ENCODE results near the gene VSIG10L.
A peak's percentile ranks its signal among the peaks of the same experiment; 100 is the strongest.

VSIG10L gene

DNA sequence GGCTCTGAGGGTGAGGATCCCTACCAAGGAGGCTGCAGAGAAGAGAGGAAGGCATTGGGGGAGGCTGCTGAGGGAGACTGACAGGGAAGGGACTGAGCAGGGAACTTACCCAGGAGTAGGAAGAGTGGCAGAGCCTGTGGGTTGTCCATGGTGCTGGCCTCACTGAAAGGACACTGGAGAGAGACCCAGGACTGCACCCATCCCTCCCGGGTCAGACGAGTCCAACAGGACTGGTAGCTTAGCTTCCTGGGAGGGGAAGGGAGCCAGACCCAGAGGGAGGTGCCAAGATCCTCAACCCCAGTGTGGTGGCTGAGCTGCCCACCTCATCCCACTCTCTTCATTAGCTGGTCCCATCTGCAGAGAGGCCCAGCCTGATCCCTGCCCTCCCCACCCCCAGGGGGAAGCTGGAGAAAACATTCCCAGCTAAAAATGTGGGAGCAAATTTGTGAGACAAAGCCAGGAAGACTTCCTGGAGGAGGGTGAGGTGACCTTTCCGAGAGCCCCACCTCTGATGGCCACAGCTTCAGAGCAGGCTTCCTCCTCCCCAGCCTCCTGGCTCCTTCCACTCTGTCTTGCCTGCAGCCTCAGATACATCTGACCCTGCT, at the start of gene VSIG10L:
Gene VSIG10L (minus strand): TSS at position 164 of the 605 bp plus-strand sequence. CDS start 15 bp downstream, at position 149.
- no peak for DNase-seq (ENCODE audit: low read depth)

DNA sequence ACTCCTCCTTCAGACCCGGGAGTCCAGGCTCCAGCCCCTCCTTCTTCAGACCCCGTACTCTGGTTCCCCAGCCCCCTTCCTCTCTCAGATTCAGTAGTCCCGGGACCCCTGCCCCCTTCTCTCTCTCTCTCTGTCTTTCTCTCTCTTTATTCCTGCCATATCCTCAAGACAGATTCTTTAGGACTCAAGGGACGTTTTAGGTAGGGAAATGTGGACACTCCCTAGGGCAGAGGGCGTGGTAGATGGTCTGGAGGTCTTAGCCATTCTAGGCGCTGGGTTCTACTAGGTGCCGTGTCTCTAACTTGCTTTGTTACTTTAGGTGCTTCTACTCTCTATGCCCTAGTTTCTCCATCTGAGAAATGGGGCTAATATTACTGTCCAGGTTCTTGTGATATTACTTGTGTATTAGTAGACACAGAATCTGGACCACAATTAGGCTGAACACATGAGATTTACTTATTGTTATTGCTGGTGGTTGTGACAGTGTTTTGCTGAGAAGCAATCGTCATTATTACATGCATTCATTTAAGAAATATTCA, 49.2 kb upstream of the VSIG10L start:
- no peak for DNase-seq (ENCODE audit: low read depth)

DNA sequence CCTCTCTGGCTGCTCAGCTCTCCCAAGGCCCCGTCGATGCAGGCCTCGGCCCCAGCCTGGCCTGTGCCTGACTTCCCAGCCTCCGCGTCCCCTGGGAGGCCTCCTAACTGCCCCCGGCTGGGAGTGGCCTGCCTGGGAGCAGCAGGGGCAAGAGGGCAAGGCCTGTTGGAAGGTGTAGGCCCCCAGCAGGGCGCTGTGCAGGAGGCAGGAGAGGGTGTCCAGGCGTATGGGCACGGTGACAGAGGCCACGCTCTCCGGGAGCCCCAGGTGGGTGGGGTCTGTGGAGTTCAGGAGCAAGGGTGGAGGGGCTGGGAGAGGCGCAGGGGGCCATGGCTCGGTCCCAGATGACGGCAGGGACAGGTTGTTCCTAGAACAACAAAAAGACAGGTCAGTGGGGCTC, 47.2 kb upstream of the VSIG10L start:
- DNase-seq (ENCODE audit: low read depth) = no peak

DNA sequence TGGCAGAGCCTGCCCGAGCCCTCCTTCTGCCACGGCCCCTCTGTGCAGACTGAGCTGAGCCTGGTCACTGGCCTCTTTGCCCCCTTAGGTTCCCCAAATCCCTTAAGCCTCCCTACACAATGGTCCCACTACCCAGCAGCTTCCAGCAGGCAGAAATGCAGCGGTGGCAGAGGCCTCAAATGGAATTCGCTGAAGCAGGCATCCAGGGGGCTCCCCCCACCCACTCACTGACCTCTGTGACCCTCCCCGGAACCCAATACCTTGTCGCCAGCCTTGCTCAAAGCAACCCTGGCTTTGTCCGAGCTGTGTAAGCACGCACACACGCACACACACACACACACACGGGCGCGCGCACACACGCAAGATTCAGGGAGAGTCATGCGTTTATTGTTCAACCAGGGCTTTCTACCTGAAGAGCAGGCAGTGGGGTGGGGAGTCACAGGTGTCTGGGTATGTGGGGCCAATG, 46.0 kb upstream of the VSIG10L start, which contains the start of gene LIM2:
Gene LIM2 (minus strand): TSS at position 51 of the 466 bp plus-strand sequence. CDS start 531 bp downstream, outside the sequence.
- no peak for DNase-seq (ENCODE audit: low read depth)

DNA sequence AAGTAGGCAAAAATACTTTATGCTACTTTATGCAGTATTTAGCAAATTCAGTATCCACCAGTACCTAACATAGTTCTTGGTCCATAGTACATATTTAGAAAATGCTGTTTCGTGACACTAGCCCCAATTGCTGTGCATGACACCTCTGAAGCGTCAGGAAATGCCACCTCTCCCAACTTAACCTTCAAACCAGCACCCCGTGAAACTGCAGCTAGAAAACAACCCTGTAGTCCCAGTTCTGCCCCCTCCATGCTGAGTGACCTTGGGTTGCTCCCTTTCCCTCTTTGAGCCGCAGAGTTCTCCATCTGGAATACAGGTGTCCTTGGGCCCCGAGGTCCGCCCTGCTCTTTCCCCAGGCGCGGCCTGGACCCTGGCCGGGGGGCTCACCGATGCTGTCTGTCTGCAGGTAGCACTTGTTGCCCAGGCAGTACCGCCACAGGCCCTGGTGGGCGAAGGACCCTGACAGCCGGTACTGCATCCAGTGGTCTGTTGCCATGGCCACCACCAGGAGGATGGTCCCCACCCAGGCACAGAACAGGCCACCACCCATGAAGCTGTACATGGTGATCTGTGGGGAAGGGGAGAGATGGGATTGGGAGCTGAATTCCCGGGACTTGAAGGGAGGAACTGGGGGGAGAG, 45.1 kb upstream of the VSIG10L start:
- DNase-seq (ENCODE audit: low read depth) = no peak

DNA sequence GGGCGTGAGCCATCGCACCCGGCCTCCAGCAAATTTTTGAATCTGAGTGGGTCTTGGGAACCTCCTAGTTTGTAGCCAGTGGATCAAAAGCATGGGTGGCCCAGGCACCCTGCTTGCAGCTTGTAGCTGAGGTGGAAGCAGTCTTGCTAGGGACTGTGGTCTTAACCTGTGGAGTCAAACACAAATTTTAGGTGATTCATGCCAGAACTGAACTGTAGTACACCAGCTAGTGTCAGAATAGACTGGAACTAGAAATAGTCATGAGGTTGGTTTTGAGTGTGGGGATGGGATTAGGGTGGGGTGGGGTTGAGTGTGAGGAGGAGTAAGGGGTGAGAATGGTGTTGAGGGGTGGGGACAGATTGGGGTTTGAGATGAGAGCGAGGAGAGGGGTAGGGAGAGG, 40.1 kb upstream of the VSIG10L start:
- no peak for DNase-seq (ENCODE audit: low read depth)

DNA sequence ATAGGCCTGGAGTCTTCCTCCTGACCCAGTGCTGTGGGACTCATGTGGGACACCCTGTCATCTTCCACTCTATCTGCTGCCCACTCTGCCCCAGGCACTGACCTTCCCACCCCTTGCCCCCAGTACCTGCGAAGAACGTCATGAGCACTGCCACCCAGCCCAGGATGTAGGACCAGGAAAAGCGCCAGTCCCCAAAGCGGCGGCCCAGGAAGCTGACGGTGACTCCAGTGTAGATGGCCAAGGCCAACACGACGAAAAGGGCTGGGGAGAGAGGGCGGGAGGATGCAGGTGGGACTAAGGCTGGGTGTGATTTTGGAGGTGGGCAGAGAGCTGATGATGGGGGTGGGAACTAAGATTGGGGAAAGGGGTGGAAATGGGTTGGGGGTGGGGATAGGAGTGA, 38.4 kb upstream of the VSIG10L start:
- no peak for DNase-seq (ENCODE audit: low read depth)

DNA sequence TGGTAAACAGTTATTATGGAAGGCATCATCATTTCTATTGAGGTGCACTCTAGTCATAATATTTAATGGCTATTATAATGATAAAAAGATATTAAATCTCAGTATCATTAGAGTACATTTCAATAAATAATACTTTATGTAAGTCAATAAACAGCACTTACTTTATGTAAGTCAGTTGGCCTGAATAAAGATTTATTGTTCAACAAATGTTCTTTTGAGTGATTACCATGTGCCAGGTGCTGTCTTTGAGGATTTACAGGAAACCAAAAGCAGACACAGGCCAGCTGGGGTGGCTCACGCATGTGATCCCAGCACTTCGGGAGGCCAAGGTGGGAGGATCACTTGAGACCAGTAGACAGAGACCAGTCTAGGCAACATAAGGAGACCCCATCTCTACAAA, 35.5 kb upstream of the VSIG10L start:
- no peak for DNase-seq (ENCODE audit: low read depth)

DNA sequence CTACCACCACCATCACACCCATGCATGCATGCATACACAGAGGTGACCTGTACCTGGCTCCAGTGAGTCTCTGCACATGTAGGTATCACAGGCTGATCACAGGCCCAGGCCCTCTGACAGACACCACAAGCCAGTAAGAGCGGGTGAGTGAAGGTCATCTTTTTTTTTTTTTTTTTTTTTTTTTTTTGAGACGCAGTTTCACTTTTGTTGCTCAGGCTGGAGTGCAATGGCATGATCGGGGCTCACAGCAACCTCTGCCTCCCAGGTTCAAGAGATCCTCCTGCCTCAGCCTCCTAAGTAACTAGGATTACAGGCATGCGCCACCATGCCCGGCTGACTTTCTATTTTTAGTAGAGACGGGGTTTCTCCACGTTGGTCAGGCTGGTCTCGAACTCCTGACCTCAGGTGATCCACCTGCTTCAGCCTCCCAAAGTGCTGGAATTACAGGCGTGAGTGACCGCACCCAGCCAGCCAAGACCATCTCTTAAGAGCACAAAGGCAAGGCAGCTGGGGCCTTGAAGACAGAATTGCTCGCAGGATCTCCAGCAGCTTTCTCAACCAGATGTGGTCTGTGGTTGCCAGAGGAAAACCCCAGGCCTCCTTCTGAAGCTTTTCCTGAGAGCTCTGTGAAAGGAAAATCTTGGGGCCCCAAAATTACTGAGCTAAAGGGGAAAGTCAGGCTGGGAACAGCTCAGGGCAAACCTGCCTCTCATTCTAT, 33.7 kb upstream of the VSIG10L start:
- DNase-seq (ENCODE audit: low read depth) = no peak

DNA sequence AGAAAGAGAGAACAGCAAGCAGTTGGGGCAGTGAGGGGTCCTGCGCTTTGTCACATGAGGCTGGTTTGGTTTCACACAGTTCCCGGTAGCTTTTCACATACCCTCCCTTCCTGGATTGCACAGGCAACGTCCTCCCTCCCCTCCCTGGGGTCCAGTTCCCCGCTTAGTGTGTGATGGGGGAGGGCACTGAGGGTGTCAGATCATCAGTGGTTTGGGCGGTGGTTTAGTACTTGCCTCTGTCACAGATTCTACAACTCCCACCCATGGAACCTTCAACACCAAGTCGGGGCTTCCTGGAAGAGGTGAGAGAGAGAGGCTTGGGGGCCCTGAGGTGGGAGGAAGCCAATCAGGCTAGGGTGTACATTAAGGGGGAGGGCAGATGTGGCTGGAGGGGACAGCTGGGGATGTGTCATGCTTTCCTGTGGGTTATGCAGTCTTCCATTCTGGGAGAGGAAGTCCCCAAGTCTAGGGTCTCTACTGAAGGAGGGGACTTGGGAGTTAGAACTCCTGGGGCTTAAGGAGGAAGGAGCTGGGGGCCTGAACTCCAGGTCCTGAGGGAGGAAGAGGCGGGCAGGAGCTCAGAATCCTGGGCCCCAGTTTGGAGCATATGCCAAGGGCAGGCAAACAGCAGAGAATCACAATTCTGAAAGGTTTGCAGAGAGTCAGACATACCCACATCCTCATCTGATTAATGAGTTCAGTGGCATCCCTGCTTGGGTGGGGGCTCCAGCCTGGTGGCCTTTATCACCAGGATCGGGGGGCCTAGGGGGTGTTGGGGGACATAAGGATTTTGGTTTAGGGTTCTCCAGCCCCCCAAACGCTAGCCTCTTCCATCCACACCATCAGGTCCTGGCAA, 30.9 kb upstream of the VSIG10L start, which contains the start of gene NKG7:
Gene NKG7 (minus strand): TSS at position 6 of the 856 bp plus-strand sequence. CDS start 119 bp downstream, outside the sequence.
- DNase-seq (ENCODE audit: low read depth) = peak; percentile 92

DNA sequence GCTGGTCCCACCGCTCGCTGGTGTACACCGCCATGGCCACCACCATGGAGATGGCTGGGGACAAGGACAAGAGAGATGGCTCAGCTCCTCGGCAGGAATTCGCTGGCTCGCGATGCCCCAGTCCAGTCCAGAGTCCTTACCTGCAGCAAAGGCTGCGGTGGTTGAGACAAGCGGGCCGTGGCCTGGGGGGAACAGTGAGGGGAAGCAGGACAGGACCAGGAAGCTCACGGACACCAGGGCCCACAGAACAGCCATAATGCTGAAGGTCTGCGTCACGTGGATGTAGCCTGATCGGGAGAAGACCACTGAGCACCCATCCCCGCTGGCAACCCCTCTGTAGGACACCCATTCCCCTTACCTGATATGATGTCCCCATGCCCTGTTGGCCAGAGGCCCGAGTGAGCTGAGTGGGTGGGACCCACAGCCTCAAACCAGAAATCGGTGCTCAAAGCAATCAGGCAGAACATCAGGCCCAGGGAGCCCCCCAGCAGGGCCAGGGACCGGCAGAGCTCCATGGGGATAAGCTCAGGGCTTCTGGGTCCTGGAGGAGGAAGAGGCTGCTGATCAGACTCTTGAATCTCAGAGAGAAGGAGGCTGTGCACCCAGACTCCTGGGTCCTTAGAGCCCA, 30.2 kb upstream of the VSIG10L start:
- no peak for DNase-seq (ENCODE audit: low read depth)

DNA sequence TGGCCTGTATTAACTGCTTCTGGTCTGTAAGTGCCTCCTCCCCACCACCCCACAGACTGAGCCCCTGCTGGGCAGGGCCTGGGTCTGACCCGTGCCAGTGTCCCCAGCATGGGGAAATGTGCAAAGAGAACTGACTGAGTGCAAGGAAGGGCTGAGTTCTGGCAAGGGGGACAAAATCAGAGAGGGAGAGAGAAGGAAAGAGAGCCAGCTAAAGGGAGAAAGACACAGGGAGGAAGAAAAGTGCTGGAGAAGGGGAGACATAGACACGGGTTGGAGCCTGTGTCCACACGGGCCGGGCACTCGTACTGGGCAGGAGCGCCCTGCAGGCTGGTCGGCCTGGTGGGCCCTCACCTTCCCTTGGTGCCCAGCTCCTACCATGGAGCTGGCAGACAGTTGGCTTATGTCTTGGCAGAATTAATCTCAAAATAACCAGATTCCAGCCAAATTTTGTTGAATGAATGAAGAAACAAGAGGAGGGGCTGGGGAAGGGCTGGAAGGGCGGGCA, 29.3 kb upstream of the VSIG10L start:
- no peak for DNase-seq (ENCODE audit: low read depth)

DNA sequence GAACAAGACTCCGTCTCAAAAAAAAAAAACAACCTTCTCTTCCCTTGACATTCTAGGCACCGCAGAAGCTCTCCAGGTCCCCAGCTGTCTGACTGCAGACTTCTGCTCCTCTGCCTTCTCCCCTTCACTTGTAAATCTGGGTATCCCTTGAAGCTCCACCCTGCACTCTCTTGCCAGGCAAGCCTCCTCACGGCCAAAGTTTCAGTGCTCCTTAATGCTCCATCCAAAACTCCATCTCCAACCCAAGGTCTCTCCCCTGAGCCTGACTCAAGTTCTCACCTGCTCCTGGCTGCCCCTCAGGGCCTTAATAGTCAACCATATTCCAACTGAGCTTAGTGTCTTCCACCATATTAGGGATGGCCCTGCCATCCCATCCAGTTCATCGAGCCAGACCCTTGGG, 28.3 kb upstream of the VSIG10L start:
- no peak for DNase-seq (ENCODE audit: low read depth)

DNA sequence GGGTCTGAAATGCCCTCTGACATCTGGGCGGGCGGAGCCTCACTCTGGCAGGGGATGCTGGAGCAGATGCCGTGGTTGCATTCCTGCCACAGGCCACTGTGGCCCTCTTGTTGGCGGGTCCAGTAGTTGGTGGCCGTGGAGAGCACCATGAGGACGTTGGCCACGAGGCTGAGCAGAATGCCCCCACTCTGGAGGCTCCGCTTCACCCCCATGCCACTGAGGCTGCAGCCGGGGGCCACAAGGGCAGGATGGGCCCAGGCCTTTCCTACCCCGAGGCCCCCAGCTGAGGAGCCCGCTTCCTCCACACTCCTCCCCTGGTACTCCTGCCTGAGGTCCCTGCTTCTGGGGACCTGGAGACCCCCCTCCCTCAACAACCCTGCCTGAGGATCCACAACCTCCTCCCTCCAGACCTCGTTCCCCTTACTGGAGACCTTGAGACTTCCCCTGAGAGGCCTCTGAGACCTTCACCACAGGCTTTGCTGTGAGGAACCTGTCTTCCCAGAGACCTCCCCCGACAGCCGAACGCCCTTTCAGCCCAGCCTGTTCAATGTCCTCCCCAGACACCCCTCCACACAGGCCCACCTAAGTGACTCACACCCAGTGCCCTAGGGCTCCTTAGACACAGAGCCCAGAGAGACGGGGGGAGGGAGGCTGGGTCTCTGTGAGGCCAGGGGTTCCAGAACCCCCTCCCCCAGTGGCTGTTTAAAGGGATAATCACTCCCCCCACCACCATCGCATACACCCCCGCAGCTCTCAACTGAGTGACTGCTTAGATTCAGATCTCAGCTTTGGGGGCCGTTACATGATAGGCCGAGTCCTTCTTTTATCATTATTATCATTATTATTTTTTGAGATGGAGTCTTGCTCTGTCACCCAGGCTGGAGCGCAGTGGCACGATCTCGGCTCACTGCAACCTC, 26.7 kb upstream of the VSIG10L start, which contains the start of gene CLDND2:
Gene CLDND2 (minus strand): TSS at position 638 of the 917 bp plus-strand sequence. CDS start 426 bp downstream, at position 212.
- DNase-seq (ENCODE audit: low read depth) = peak; percentile 48

DNA sequence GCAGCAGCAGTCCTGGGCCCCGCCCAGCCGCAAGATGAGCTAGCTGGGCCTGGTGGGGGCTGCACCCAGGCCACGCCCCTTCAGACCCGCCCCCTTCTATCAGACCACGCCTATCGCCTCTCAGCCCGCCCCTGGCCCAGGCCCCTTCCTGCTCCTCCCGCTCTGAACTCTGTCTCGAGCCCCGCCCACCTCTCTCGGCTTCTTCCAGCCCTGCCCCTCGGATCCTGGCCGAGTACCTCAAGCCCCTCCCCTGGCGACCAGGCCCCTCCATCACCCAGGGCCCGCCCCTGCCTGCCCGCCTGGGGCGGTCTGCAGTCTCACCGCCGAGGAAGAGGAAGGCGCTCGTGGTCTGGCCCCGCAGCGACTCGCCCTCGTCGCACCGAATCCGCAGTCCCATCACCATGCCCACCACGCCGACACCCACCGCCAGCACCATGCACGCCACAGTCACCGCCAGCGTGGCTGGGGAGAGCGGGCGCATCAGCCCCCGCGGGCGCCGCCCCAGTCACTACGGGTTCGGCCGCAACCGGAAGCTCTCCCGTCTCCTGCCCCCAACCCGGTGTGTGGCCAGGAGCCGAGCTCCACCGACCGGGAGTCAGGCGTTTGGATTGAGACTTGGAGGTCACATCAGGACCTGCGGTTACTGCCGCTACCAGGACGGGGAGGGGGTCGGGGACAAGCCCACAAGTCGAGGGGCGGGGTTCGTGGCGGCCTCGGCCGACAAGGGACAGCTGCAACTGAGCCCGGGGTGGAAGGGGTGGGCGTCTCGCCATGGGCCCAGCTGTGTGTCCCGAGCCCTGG, 25.8 kb upstream of the VSIG10L start:
- DNase-seq (ENCODE audit: low read depth) = peak; percentile 100

DNA sequence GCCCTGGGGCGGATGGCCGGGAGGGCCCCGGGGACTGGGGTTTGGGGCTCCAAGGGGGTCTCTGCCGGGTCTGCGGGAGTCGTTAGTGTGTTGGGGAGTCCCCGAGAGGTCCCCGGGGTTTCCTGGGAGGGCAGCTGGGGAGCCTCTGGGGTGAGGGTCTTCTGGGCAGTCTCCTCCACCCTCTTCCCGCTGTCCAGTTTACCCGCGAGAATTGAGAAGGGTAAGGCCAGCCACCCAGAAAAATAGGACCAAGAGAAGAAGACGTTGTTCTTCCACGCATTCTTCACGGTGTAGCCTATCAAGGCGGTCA, 25.3 kb upstream of the VSIG10L start:
- no peak for DNase-seq (ENCODE audit: low read depth)

DNA sequence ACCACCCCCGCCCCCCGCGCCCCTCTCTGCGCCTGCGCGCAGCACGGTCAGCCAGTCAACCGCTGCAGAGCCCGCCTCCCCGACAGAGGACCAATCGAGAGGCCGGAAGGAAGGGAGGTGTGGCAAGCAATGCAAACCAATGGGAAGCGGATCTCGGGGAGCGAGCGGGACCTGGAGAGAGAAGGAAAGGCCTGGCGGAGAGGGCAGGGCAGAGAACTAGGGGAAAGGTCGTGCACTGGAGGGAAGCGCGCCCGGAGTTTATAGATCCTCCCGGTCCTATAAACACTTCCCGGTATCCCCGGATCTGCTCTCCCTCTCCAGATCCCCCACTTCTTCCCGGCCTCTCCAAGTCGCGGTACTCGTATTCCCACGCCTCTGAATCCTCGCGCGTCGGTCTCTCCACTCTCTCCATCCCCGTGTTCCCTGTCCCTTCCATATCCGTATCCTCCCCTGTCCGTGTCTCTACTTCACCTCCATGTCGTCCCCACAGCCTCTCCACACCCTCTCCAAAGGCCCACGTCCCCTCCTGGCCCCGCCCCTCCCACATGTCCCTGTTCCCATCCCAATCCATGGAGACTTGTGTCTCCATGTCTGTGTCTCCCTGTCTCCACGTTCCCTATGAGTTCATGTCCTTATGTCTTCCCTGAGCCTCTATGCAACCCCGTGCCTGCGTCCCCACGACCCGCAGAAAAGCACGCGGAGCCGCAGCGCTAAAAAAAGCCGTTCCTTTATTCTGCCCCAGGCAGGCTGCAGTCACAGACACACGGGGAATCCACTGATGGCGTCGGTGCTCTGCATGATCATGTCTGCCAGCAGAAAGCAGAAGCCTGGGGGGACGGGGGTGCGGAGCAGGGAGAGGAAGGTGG, 24.7 kb upstream of the VSIG10L start:
- DNase-seq (ENCODE audit: low read depth) = peak; percentile 97

DNA sequence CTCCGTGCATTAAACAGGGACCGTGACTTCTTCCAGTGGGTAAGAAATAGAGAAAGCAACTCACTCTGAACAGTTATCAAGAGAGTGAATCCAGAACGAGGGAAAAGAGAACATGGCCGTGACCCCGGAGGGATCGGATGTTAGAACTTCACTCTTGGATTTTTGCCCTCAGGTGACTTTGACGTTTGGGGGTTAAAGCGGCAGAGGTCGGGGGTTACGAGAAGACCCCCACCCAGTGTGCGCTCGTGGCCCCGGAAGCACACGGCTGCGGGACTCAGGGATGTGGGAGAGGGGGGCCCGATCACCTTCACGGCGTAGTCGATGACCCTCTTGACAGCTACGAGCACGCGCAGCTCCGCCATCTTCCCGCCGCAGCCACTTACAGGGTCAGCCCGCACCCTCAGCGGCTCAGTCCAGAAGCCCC, 24.0 kb upstream of the VSIG10L start, which contains the start of gene ETFB:
Gene ETFB (minus strand): TSS at position 424 of the 424 bp plus-strand sequence. CDS start 62 bp downstream, at position 362.
- no peak for DNase-seq (ENCODE audit: low read depth)
